GM12801 (cell line): Measurements from ENCODE around the gene VCL.

Experiments used
- TF ChIP-seq, protein P1 (sequence below): IDR thresholded peaks from one replicate; pipeline ENCODE4 v1.5.1; 2011; ENCODE audit warnings: control low read depth; ENCODE audit not compliant: insufficient read length; ENCODE audit errors: extremely low read depth

The VCL gene

DNA sequence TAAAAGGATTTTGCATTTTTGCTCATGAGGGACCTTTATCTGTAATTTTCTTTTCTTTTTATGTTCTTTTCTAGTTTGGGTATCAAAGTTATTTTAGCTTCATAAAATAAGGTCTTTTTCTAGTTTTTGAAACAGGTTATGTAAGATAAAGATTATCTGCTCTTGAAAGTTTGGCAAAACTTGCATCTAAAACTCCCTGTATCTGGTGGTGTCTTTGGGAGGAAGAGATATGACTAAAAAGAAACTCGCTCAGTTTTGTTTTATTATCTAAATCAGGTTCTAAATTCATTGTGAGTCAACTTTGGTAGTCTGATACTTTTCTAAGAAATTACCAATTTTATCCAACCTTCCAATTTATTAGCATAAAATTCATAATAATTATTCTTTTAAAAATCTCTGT, 55.1 kb downstream of the VCL start:
- TF ChIP-seq, protein P1, sequence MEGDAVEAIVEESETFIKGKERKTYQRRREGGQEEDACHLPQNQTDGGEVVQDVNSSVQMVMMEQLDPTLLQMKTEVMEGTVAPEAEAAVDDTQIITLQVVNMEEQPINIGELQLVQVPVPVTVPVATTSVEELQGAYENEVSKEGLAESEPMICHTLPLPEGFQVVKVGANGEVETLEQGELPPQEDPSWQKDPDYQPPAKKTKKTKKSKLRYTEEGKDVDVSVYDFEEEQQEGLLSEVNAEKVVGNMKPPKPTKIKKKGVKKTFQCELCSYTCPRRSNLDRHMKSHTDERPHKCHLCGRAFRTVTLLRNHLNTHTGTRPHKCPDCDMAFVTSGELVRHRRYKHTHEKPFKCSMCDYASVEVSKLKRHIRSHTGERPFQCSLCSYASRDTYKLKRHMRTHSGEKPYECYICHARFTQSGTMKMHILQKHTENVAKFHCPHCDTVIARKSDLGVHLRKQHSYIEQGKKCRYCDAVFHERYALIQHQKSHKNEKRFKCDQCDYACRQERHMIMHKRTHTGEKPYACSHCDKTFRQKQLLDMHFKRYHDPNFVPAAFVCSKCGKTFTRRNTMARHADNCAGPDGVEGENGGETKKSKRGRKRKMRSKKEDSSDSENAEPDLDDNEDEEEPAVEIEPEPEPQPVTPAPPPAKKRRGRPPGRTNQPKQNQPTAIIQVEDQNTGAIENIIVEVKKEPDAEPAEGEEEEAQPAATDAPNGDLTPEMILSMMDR = no peak

DNA sequence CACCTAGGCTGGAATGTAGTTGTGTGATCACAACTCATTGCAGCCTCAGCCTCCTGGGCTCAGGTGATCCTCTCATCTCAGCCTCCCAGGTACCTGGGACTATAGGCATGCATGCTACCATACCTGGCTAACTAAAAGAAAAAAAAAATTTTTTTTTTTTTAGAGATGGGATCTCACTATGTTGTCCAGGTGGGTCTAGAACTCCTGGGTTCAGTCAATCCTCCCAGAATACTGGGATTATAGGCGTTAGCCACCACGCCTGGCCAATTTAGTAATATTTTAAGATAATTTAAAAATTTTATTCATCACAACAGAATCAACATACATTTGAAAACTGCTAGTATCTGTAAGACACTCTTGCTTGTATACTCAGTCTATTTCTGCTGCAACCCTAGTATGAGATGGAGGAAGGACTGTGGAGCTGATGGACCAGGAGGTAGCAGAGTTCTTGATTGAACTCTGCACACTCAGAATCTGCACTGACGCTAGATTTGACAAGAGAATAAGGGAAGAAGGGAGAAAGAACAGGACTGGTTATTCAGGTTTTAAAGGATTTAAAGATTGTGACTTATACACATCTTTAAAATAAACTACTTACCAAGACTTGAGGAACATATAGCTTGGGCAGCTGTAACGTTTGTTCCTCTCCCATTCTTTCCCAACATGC, 57.6 kb downstream of the VCL start:
- TF ChIP-seq, protein P1 = no peak

DNA sequence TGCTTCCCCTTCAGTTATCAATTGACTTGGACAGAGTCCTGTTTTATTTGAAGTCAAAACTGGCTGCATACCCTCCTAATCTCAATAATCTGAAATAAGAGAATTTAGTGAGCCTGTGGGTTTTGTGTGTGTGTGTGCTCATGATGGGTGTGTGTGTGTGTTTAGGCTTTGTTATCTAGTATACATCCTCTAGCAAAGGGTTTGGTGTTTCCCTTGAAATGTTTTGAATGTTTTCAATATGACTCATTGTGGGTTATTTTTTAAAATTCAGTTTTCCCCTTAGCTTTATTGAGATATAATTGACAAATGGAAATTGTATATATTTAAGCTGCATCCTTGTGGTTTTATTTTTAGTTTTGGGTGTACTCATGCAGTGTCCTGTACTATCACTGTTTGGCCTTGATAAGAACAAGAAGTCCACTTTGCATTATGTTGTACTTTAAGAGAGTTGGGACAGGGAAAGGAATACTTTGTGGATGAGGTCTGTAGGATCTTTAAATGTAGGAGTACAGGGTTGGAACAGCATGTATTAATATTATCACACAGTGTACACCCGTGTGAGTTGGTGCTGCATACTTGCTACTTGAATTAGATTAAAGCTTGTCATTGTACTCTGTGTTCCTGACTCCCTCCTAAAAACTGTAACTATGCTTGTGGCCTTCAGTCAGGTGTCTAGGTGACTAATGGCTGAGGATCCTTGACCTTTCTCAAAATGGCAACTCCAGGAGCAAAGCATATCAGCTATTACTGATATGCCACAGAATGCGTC, 58.3 kb downstream of the VCL start:
- TF ChIP-seq, protein P1 = no peak

DNA sequence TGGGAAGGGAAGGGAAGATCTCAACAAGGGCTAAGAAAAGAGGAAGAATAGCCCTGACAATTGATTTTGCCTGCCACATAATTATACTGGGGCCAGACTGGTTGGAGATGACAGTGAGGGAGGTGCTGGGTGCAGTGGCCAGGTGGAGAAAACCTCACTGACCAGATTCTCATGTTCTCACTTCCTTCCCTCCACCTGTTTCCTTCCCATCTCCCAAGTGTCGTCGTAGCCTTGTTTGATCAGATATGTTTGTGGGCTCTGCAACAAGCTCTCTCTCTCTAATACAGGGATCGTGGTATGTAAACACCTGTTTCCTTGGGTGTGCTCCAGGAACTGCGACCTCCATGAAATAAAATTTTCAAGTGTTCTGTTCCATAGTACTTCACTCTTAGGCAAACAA, 60.2 kb downstream of the VCL start:
- TF ChIP-seq, protein P1 = no peak

DNA sequence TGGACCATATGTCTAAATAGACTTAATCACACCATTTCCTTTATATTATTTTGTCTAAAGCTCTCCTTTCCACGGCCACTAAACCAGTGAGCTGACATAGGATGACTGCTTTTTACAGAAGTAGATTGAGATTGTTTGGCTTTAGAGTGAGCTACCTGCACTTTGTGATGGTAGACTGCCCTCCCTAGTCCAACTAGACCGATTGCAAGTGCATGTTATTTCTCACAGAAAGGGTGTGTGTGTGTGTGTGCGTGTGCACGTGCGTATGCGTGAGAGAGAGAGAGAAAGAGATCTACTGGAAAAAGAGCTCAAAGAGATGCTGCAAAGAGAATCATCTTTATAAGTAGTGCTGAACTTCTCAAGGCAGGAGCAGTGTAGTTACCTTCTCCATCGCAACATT, 60.7 kb downstream of the VCL start:
- TF ChIP-seq, protein P1 = no peak

DNA sequence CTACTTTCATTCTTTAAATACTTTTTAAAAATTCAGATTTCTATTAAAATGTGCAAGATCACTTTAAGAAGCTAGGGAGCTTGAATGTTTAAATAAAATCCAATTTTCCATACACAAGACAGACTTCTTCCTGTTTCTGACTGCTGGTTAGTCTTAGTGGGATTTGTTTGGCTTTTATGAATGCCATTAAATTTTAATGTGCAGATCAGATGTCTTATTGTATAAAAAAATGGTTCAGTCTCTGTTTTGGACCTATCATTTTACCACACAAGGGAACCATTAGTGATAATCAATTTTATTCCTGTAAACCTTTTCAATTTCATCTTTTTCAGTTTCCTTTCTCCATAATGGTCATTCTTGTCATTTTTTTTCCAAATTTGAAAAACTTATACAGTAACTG, 63.2 kb downstream of the VCL start:
- TF ChIP-seq, protein P1 = no peak

DNA sequence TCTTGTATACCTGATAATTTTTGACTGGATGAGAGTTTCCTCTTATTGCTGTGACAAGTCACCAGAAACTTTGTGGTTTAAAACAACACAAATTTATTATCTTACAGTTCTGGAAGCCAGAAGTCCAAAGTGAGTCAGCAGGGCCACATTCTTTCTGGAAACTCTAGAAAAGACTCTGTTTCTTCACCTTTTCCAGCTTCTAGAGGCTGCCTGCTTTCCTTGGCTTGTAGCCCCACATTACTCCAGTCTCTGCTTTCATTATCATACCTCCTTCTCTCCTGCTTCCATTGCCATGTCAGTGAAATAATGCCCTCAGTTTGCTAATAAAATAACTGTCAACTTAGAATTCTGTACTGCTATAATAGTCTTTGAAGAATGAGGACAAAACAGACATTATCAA, 65.3 kb downstream of the VCL start:
- TF ChIP-seq, protein P1 = no peak
